HL-60 (cell line): ENCODE measurements around the gene C5orf58.

ENCODE experiments used
- CTCF ChIP-seq: IDR thresholded peaks from one replicate; pipeline ENCODE4 v1.5.1; 2011; ENCODE audit warnings: low read length, control low read depth, inconsistent platforms; ENCODE audit not compliant: insufficient read depth
- POLR2AphosphoS5 ChIP-seq: IDR thresholded peaks from 2 replicates; pipeline ENCODE4 v1.6.1; 2012; ENCODE audit warnings: low read depth
- SPI1 ChIP-seq: IDR thresholded peaks from 2 replicates; pipeline ENCODE4 v1.6.1; 2012; ENCODE audit warnings: low read depth, mild to moderate bottlenecking, borderline replicate concordance

GRCh38 chr5:170186156-170186555 is 46.6 kb upstream of the C5orf58 start:
- no peak for TF ChIP-seq CTCF
- no peak for TF ChIP-seq SPI1
- no peak for TF ChIP-seq POLR2AphosphoS5
